Hepatocyte (in vitro differentiated cells): ENCODE measurements around the gene NKX1-1. TPM values are rescaled to one million over a fixed set of nuclear protein-coding genes. Genes with fewer than 3 reads are reported as not detected.

Experiments used
- DNase-seq: peaks from one replicate; pipeline ENCODE4 v3.0.0-alpha.2; 2016; ENCODE audit warnings: low spot score
- H2AFZ ChIP-seq: fragments of 200-600 bp; sonication (generic); 2 replicates; pipeline ENCODE4 v1.6.0; 2016; ENCODE audit warnings: antibody characterized with exemption, mild to moderate bottlenecking
- H3K27ac ChIP-seq: fragments of 200-600 bp; sonication (generic); 2 replicates; pipeline ENCODE4 v1.5.1; 2016; ENCODE audit warnings: mild to moderate bottlenecking
- H3K27me3 ChIP-seq: fragments of 200-600 bp; sonication (generic); 2 replicates; pipeline ENCODE4 v1.6.1; 2016
- H3K36me3 ChIP-seq: fragments of 200-600 bp; sonication (generic); replicated peaks from 2 replicates; pipeline ENCODE4 v1.5.1; 2016; ENCODE audit warnings: low read depth; ENCODE audit not compliant: insufficient read depth
- H3K4me1 ChIP-seq: fragments of 200-600 bp; sonication (generic); 2 replicates; pipeline ENCODE4 v1.5.1; 2016; ENCODE audit warnings: mild to moderate bottlenecking, moderate library complexity; ENCODE audit not compliant: insufficient read depth
- H3K4me2 ChIP-seq: fragments of 200-600 bp; sonication (generic); 2 replicates; pipeline ENCODE4 v1.6.0; 2016
- H3K4me3 ChIP-seq: fragments of 200-600 bp; sonication (generic); 2 replicates; pipeline ENCODE4 v1.5.1; 2016; ENCODE audit warnings: mild to moderate bottlenecking
- H3K79me2 ChIP-seq: fragments of 200-600 bp; sonication (generic); 2 replicates; pipeline ENCODE4 v1.6.0; 2017; ENCODE audit warnings: mild to moderate bottlenecking
- H3K9me2 ChIP-seq: fragments of 200-600 bp; sonication (generic); replicated peaks from 2 replicates; pipeline ENCODE4 v1.6.0; 2017; ENCODE audit warnings: mild to moderate bottlenecking; ENCODE audit not compliant: insufficient read depth
- H3K9me3 ChIP-seq: fragments of 200-600 bp; sonication (generic); 2 replicates; pipeline ENCODE4 v1.5.1; 2016; ENCODE audit warnings: low read depth, mild to moderate bottlenecking
- H4K20me1 ChIP-seq: fragments of 200-600 bp; sonication (generic); 2 replicates; pipeline ENCODE4 v1.6.0; 2016; ENCODE audit warnings: mild to moderate bottlenecking; ENCODE audit not compliant: insufficient read depth, poor library complexity, severe bottlenecking
- EZH2 ChIP-seq: fragments of 200-600 bp; sonication (generic); IDR thresholded peaks from 2 replicates; pipeline ENCODE4 v1.6.1; 2016; ENCODE audit warnings: antibody characterized with exemption, mild to moderate bottlenecking, borderline replicate concordance
- EZH2phosphoT487 ChIP-seq: fragments of 200-600 bp; sonication (generic); IDR thresholded peaks from one replicate; pipeline ENCODE4 v1.6.1; 2018; ENCODE audit warnings: antibody characterized with exemption, mild to moderate bottlenecking, low read depth, moderate library complexity; ENCODE audit not compliant: unreplicated experiment, severe bottlenecking
- WGBS: methylation state at CpG from one replicate; pipeline ENCODE4 v1.1.6; 2016; ENCODE audit warnings: low lambda C conversion rate; ENCODE audit errors: missing lambda C conversion rate; 5-methylcytosine and 5-hydroxymethylcytosine counted together
- polyA plus RNA-seq: library from polyadenylated mRNA; unstranded; fragments of >200 nt; fragmentation: Nextera tagmentation; extraction: Ambion mirVana; gene quantifications from 2 replicates; pipeline ENCODE4 v1.2.1, GENCODE V29; 2016
- total RNA-seq: library from RNA; depleted of rRNA; stranded (reverse); fragments of >200 nt; gene quantifications from 2 replicates; pipeline ENCODE4 v1.2.3, GENCODE V29; 2014
- TF ChIP-seq, protein P1 (sequence below): fragments of 200-600 bp; sonication (generic); IDR thresholded peaks from 2 replicates; pipeline ENCODE4 v1.5.1; 2016; ENCODE audit warnings: antibody characterized with exemption, mild to moderate bottlenecking; ENCODE audit not compliant: poor library complexity

The NKX1-1 gene
- total and polyA plus RNA-seq, 2 experiments from 2014 or later = not detected

GRCh38 chr4:1362046-1362445 lies 44.2 kb downstream of the NKX1-1 start:
- no peaks in the 10 kb centered on the region for H3K36me3 ChIP-seq
- H3K27ac ChIP-seq = no peak overlapping the region
- no peak overlapping the region for H3K4me2 ChIP-seq
- TF ChIP-seq EZH2phosphoT487 (no peak), EZH2 (no peak)
- TF ChIP-seq, protein P1, sequence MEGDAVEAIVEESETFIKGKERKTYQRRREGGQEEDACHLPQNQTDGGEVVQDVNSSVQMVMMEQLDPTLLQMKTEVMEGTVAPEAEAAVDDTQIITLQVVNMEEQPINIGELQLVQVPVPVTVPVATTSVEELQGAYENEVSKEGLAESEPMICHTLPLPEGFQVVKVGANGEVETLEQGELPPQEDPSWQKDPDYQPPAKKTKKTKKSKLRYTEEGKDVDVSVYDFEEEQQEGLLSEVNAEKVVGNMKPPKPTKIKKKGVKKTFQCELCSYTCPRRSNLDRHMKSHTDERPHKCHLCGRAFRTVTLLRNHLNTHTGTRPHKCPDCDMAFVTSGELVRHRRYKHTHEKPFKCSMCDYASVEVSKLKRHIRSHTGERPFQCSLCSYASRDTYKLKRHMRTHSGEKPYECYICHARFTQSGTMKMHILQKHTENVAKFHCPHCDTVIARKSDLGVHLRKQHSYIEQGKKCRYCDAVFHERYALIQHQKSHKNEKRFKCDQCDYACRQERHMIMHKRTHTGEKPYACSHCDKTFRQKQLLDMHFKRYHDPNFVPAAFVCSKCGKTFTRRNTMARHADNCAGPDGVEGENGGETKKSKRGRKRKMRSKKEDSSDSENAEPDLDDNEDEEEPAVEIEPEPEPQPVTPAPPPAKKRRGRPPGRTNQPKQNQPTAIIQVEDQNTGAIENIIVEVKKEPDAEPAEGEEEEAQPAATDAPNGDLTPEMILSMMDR = no peak
- no peak for DNase-seq
- no peak overlapping the region for H2AFZ ChIP-seq
- WGBS = 90% methylated on average over 10 of the region's 10 CpGs
- no peaks in the 10 kb centered on the region for H3K9me2 ChIP-seq
- no peak overlapping the region for H3K4me3 ChIP-seq
- no peaks in the 10 kb centered on the region for H3K27me3 ChIP-seq
- H3K9me3 ChIP-seq = no peaks in the 10 kb centered on the region
- H3K79me2 ChIP-seq = no peaks in the 10 kb centered on the region
- no peaks in the 10 kb centered on the region for H3K4me1 ChIP-seq
- H4K20me1 ChIP-seq = no peaks in the 10 kb centered on the region

DNA sequence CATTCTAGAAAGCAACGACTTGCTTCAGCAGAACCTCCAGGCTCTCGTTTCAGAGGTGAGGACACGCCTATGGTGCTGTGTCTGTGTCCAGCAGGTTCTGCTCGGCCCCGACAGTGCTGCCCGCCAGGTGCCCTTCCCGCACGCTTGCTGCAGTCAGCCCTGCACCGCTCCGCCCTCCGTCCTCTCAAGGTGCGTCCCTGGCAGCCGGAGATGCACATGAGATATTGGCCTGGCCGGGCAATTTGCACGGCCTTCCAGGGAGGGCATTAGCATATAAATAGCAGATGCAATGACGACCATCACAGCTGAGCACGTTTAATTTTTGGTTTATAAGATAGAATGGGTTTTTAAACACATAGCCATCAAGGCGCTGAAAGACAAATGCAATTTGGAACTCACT lies 44.8 kb downstream of the NKX1-1 start:
- Histone ChIP-seq H4K20me1 (no peaks in the 10 kb centered on the region), H3K36me3 (no peaks in the 10 kb centered on the region), H3K4me1 (no peaks in the 10 kb centered on the region), H3K4me2 (no peak overlapping the region), H3K79me2 (no peaks in the 10 kb centered on the region), H2AFZ (no peak overlapping the region), H3K27me3 (no peaks in the 10 kb centered on the region), H3K4me3 (no peak overlapping the region), H3K9me2 (no peaks in the 10 kb centered on the region), H3K27ac (no peak overlapping the region), H3K9me3 (no peaks in the 10 kb centered on the region)
- DNase-seq = no peak
- TF ChIP-seq EZH2 = no peak
- no peak for TF ChIP-seq EZH2phosphoT487
- TF ChIP-seq, protein P1 = no peak
- WGBS = 88% methylated on average over 18 of the region's 18 CpGs

DNA sequence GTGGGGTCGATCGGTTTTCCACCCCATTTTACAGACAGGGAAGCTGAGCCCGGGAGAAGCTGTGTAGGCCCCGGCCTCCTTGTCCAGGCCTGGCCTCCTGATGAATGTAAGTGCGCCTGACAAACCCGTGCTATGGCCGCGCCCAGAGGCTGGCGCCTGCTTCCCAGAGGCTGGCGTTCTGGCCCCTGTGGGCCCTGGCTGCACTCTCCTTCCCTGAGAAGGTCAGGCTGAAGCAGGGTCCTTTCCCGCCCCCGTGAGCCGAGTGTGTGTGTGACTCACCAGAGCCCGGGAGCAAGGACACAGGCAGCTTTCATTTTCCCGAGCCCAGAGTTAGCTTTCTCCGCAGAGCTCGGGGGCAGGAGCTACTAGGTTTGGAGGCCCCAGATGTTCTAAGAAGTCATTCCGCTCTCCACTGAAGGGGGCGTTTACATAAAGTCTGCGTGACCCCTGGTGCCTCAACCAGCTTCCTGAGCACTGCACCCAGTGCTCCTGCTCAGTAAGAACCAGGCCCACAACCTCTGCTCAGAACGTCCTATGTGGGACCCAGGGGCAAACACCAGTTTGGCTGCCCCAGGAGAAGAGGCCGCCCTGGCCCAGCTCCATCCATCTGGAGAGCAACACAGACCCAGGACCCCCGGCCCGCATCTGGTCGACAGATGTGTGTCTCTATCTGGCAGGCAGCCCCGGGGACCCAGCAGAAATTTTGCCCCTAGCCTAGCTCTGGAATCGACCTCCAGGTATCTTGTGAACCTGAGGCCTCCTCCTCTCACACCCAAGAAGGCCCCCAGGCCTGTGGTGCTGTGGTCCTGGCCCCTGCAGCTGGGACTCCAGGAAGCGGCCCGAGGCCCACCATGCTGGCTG lies 45.6 kb downstream of the NKX1-1 start:
- H3K4me2 ChIP-seq = no peak overlapping the region
- WGBS = 79% methylated on average over 29 of the region's 29 CpGs
- DNase-seq = no peak
- no peak overlapping the region for H3K27ac ChIP-seq
- H3K36me3 ChIP-seq = no peaks in the 10 kb centered on the region
- H3K79me2 ChIP-seq = no peaks in the 10 kb centered on the region
- no peaks in the 10 kb centered on the region for H3K4me1 ChIP-seq
- H2AFZ ChIP-seq = no peak overlapping the region
- no peaks in the 10 kb centered on the region for H4K20me1 ChIP-seq
- no peaks in the 10 kb centered on the region for H3K27me3 ChIP-seq
- H3K9me2 ChIP-seq = no peaks in the 10 kb centered on the region
- no peaks in the 10 kb centered on the region for H3K9me3 ChIP-seq
- TF ChIP-seq, protein P1 = no peak
- TF ChIP-seq EZH2phosphoT487 = no peak
- no peak for TF ChIP-seq EZH2
- no peak overlapping the region for H3K4me3 ChIP-seq
